Measurements from ENCODE around the gene FOXN1. TPM values are rescaled to one million over a fixed set of nuclear protein-coding genes. Genes with fewer than 3 reads are reported as not detected.

The FOXN1 gene
- total RNA-seq, 1 donor from 2014 or later, result not detected

DNA sequence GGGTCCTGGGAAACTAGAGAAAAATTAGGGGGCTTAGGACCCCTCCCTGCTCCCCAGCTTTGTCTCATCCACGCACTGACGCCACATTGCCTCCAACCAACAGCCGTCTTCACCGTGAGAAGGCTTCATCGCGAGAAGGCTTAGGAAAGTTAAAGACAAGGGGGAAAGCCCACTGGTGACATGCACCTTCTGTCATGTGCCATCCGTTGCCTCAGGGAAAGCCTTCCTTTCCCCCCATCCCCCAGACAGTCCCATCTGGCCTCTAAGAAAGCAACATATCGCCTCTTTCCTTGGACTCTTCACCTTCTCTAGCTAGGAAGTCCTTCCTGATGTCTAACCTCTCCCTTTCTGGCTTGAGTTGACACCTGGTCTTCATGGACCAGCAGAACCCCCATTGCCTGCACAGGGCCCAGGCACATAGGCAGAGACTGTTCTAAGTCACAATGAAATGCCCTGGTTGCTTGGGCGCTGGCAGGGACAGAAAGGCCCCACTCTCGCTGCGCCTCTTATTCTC lies 2.1 kb downstream of the FOXN1 start:
- TF ChIP-seq, protein P1, sequence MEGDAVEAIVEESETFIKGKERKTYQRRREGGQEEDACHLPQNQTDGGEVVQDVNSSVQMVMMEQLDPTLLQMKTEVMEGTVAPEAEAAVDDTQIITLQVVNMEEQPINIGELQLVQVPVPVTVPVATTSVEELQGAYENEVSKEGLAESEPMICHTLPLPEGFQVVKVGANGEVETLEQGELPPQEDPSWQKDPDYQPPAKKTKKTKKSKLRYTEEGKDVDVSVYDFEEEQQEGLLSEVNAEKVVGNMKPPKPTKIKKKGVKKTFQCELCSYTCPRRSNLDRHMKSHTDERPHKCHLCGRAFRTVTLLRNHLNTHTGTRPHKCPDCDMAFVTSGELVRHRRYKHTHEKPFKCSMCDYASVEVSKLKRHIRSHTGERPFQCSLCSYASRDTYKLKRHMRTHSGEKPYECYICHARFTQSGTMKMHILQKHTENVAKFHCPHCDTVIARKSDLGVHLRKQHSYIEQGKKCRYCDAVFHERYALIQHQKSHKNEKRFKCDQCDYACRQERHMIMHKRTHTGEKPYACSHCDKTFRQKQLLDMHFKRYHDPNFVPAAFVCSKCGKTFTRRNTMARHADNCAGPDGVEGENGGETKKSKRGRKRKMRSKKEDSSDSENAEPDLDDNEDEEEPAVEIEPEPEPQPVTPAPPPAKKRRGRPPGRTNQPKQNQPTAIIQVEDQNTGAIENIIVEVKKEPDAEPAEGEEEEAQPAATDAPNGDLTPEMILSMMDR (IDR thresholded peaks at IDR 0.05; ENCODE audit: insufficient read depth, low read length, poor library complexity, severe bottlenecking), result no peak
- Histone ChIP-seq H3K27me3 (ENCODE audit: control insufficient read depth, insufficient read depth, low read length) (peaks cover 57% of the 10 kb centered on the region), H3K36me3 (ENCODE audit: control insufficient read depth, insufficient read depth, low read length) (no peaks in the 10 kb centered on the region), H3K4me3 (ENCODE audit: low read depth, low read length) (no peak overlapping the region)
- no peak for DNase-seq (ENCODE audit: low read depth)

DNA sequence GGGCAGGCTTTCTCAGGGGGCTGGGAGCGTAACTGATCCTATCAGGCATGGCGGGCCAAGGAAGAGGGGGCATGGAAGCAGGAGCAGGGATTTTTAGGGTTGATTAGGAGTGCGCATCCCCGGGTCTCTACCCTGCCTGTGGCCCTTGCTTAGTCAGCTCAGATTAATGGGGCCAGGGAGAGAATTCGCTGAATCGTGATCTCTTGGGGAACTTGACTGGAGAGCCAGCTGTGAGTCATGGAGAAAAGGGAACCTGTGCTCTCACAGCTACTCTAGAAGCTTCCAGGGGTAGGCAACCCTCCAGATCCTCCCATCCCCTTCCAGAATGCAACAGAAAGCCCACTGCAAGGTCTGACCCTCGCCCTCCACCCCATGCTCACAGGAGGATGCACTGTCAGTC lies 3.6 kb downstream of the FOXN1 start:
- DNase-seq (ENCODE audit: low read depth), result no peak
- TF ChIP-seq, protein P1 (IDR thresholded peaks at IDR 0.05; ENCODE audit: insufficient read depth, low read length, poor library complexity, severe bottlenecking), result no peak
- Histone ChIP-seq H3K27me3 (ENCODE audit: control insufficient read depth, insufficient read depth, low read length) (peaks cover 65% of the 10 kb centered on the region), H3K4me3 (ENCODE audit: low read depth, low read length) (no peak overlapping the region), H3K36me3 (ENCODE audit: control insufficient read depth, insufficient read depth, low read length) (no peaks in the 10 kb centered on the region)

DNA sequence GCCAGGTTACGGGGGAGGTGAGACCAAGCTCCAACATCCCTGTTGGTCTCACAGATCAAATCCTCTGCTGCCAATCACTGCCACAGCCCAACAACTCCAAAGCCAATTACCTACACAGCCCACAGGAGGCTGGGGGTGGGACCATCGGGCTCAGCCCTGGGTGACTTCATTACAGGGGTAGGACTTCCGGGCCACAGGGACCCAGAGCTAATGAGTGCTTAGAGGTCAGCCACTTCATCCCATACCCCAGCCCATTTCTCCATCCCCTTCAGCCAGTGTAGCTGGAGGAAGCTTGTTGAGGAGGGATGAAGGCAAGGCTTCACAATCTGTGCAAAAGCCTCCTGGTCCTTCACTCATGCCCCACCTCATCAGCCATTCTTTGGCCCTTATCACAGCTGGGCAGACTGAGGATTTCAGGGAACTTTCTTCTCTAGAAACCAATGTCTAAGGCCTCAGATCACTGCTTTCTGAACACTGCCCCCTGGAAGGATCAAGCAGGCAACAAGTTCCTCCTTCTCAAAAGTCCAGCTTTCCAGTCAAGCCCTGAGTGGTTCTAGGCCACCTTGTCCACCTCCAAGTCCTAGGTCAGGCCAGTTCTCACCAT lies 5.8 kb downstream of the FOXN1 start:
- TF ChIP-seq, protein P1 (IDR thresholded peaks at IDR 0.05; ENCODE audit: insufficient read depth, low read length, poor library complexity, severe bottlenecking), result no peak
- DNase-seq (ENCODE audit: low read depth), result no peak
- Histone ChIP-seq H3K4me3 (ENCODE audit: low read depth, low read length) (no peak overlapping the region), H3K36me3 (ENCODE audit: control insufficient read depth, insufficient read depth, low read length) (no peaks in the 10 kb centered on the region), H3K27me3 (ENCODE audit: control insufficient read depth, insufficient read depth, low read length) (peaks cover 47% of the 10 kb centered on the region)

DNA sequence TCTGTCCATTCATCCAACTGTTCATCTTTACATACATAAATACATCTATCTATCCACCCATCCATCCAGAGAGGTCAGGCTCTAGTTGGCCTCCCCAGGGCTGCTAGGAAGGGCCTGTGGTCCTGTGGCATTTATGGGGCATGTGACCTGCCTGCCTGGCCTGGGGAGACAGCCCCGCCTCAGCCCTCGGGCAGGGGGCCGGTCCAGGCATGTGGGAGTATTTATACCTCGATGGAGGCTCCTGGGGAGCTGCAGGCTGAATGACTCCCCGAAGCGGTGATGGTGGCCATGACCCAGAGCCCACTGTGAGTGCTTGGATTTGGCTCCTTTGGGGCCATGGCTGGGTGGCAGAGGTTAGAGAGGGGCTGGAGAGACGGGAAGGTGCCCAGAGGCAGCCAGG lies 7.3 kb downstream of the FOXN1 start:
- TF ChIP-seq, protein P1 (IDR thresholded peaks at IDR 0.05; ENCODE audit: insufficient read depth, low read length, poor library complexity, severe bottlenecking), result no peak
- H3K36me3 ChIP-seq (ENCODE audit: control insufficient read depth, insufficient read depth, low read length), result no peaks in the 10 kb centered on the region

DNA sequence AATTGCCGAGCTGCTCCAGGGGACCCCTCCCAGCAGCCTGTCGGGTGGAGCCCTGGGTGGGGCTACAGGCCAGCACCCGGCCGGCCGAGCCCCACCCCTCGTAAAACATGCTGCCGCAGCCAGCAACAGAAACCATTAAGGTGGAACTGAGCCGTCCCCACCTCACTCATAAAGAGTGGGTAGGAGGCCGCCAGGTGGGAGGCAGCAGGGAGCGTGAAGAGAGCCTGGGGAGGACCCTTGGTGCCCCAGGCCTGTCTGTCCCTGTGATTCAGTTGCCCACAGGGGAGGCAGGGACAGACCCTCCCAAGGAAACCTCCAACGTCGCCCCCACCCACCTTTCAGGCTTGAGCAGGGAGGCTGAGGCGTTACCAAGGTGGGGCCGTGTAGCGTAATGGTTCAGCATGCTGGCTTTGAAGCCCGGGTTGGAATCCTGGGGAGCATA lies 8.4 kb downstream of the FOXN1 start:
- Histone ChIP-seq H3K4me3 (ENCODE audit: low read depth, low read length) (no peak overlapping the region), H3K36me3 (ENCODE audit: control insufficient read depth, insufficient read depth, low read length) (no peaks in the 10 kb centered on the region), H3K27me3 (ENCODE audit: control insufficient read depth, insufficient read depth, low read length) (peaks cover 32% of the 10 kb centered on the region)
- DNase-seq (ENCODE audit: low read depth), result no peak
- TF ChIP-seq, protein P1 (IDR thresholded peaks at IDR 0.05; ENCODE audit: insufficient read depth, low read length, poor library complexity, severe bottlenecking), result no peak

More for the DNA sequence above, 7.3 kb downstream of the FOXN1 start:
- peaks cover 34% of the 10 kb centered on the region for H3K27me3 ChIP-seq (ENCODE audit: control insufficient read depth, insufficient read depth, low read length)
- no peak overlapping the region for H3K4me3 ChIP-seq (ENCODE audit: low read depth, low read length)
- no peak for DNase-seq (ENCODE audit: low read depth)

DNA sequence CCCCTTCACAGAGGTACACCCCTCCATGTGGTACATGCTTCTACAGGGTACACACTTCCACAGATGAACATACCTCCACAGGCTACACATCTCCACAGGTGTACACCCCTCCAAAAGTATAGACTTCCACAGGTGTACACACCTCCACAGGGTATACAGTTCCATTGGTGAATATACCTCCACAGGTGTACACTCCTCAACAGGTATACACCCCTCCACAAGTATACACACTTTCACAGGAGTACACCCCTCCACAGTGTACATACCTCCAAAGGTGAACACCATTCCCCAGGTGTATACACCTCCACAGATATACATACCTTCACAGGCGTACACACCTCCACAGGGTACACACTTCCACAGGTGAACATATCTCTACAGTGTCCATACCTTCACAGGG lies 9.4 kb downstream of the FOXN1 start:
- Histone ChIP-seq H3K36me3 (ENCODE audit: control insufficient read depth, insufficient read depth, low read length) (no peaks in the 10 kb centered on the region), H3K27me3 (ENCODE audit: control insufficient read depth, insufficient read depth, low read length) (peaks cover 30% of the 10 kb centered on the region), H3K4me3 (ENCODE audit: low read depth, low read length) (no peak overlapping the region)
- TF ChIP-seq, protein P1 (IDR thresholded peaks at IDR 0.05; ENCODE audit: insufficient read depth, low read length, poor library complexity, severe bottlenecking), result no peak
- DNase-seq (ENCODE audit: low read depth), result no peak
